Measurements from ENCODE around the gene TGM3.

Gene TGM3, protein sequence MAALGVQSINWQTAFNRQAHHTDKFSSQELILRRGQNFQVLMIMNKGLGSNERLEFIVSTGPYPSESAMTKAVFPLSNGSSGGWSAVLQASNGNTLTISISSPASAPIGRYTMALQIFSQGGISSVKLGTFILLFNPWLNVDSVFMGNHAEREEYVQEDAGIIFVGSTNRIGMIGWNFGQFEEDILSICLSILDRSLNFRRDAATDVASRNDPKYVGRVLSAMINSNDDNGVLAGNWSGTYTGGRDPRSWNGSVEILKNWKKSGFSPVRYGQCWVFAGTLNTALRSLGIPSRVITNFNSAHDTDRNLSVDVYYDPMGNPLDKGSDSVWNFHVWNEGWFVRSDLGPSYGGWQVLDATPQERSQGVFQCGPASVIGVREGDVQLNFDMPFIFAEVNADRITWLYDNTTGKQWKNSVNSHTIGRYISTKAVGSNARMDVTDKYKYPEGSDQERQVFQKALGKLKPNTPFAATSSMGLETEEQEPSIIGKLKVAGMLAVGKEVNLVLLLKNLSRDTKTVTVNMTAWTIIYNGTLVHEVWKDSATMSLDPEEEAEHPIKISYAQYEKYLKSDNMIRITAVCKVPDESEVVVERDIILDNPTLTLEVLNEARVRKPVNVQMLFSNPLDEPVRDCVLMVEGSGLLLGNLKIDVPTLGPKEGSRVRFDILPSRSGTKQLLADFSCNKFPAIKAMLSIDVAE

DNA sequence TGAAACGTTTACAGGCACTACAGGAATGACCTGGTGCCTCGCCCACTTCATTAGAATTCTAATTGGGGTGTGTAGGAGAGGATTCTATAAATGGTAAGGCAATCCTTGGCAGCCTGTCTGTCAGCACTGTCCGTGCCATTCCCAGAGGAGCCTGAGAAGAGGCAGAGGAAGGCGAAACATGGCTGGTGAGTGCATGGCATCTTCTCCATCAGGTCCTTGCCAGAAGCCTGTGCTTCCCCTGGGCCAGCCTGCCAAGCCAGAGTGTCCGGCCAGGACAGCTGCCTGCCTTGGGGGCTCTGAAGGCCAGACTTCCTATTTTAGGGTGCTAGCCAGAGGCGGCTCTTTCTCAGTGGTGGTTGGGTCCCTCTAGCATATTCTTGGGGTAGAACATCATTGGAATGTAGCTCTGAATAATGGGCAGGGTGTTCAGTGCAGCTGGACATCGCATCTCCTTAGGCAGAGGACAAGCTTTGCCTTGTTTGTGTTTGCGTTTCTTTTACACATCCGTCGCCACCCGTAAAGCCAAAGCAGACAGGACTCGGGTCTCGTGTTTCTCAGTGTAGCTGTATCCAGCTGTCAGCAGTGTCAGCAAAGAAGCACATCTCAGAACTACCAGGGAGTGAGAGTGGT lies at the start of gene TGM3:
TGM3 (plus strand) TSS at position 116 of the 630 bp plus-strand sequence; CDS start at position 179, 63 bp downstream.
- TF ChIP-seq, protein P1, sequence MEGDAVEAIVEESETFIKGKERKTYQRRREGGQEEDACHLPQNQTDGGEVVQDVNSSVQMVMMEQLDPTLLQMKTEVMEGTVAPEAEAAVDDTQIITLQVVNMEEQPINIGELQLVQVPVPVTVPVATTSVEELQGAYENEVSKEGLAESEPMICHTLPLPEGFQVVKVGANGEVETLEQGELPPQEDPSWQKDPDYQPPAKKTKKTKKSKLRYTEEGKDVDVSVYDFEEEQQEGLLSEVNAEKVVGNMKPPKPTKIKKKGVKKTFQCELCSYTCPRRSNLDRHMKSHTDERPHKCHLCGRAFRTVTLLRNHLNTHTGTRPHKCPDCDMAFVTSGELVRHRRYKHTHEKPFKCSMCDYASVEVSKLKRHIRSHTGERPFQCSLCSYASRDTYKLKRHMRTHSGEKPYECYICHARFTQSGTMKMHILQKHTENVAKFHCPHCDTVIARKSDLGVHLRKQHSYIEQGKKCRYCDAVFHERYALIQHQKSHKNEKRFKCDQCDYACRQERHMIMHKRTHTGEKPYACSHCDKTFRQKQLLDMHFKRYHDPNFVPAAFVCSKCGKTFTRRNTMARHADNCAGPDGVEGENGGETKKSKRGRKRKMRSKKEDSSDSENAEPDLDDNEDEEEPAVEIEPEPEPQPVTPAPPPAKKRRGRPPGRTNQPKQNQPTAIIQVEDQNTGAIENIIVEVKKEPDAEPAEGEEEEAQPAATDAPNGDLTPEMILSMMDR (IDR thresholded peaks at IDR 0.05; ENCODE audit: borderline replicate concordance, insufficient read depth, low read depth, low read length): no peak
- H3K4me3 ChIP-seq (ENCODE audit: low read depth, low read length): no peak within 1 kb of the TSS

DNA sequence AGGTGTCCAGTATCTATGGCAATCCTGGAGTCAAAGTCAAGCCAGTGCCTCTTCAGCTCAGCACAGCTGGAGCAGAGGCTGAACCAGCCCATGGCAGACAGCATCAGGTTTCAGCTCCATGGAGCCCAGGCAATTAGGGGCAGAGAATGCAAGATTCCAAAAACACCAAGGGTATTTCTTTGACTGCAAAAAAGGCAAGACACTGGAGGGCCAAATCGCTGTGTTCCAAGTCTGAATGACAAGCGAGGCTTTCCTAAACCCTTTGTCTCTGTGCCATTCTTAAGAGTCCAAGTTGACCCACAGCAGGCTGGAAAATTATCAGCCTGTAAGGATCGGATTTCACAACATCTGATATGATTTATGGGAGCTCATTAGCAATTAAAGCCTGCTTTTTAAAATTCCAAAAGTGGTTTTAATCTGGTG lies 49.7 kb upstream of the TGM3 start:
- no peak overlapping the region for H3K4me3 ChIP-seq (ENCODE audit: low read depth, low read length)
- TF ChIP-seq, protein P1 (IDR thresholded peaks at IDR 0.05; ENCODE audit: borderline replicate concordance, insufficient read depth, low read depth, low read length): no peak

DNA sequence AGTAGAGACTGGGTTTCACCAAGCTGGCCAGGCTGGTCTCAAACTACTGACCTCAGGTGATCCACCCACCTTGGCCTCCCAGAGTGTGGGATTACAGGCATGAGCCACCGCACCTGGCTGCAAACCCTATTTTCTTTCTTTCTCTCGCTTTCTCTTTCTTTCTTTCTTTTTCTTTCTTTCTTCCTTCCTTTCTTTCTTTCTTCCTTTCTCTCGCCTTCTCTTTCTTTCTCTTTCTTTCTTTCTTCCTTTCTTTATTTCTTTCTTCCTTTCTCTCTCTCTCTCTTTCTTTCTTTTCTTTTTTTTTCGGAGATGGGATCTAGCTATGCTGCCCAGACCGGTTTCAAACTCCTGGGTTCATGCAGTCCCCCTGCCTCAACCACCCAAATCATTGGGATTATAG lies 47.0 kb upstream of the TGM3 start:
- TF ChIP-seq, protein P1 (IDR thresholded peaks at IDR 0.05; ENCODE audit: borderline replicate concordance, insufficient read depth, low read depth, low read length): no peak

DNA sequence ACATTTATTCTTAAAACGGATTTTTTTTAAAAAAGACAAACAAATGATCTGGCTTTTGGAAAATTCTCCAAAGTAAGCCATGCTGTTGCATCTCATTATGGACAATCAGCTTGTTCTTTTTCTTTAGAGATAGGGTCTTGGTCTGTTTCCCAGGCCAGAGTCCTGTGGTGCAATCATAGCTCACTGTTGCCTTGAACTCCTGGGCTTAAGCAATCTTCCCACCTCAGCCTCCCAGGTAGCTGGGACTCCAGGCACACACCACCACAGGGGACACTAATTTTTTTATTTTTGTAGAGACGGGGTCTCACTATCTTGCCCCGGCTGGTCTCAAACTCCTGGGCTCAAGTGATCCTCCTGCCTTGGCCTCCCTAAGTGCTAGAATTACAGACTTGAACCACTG lies 45.9 kb upstream of the TGM3 start:
- TF ChIP-seq, protein P1 (IDR thresholded peaks at IDR 0.05; ENCODE audit: borderline replicate concordance, insufficient read depth, low read depth, low read length): no peak
- H3K4me3 ChIP-seq (ENCODE audit: low read depth, low read length): no peak overlapping the region

More for the DNA sequence above, 47.0 kb upstream of the TGM3 start:
- H3K4me3 ChIP-seq (ENCODE audit: low read depth, low read length): no peak overlapping the region

DNA sequence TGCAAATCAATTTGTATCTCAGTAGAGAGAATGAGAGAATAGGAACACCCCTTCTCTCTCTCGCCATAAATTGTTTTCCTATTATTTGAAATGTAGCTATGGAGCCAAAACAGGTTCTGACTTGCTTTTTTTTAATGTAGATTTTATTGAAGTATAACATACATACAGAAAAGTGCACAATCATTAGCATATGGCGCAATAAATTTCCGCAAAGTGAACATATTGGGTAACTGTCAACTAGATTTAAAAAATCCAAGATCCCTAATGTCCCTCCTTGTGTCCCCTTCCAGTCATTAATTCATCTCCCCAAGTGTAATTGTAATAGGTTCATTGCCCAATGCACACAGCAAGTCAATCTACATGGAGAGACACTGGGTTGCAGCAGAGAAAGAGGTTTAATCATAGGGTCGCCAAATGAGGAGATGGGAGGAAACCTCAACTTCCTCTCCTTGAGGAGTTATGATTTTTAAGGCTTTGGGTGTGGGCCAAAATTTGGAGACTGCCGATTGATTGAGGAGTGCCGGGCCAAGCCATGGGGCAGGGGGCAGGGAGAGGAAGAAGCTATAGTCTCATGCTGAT lies 43.3 kb upstream of the TGM3 start:
- TF ChIP-seq, protein P1 (IDR thresholded peaks at IDR 0.05; ENCODE audit: borderline replicate concordance, insufficient read depth, low read depth, low read length): no peak
- H3K4me3 ChIP-seq (ENCODE audit: low read depth, low read length): no peak overlapping the region

DNA sequence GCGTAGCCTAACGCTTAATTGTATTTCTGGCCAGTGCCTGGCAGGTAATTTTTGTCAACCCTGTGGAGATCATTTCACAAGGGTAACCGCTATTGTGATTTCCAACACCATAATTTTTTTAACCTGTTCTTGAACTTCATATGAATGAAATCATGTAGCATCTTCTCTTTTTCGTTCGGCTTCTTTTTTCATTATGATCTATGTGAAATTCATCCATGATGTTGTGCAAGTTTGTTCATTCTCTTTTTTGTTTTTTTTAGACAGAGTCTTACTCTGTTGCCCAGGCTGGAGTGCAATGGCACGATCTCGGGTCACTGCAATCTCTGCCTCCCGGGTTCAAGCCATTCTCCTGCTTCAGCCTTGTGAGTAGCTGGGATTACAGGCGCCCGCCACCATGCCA lies 42.5 kb upstream of the TGM3 start:
- H3K4me3 ChIP-seq (ENCODE audit: low read depth, low read length): no peak overlapping the region
- TF ChIP-seq, protein P1 (IDR thresholded peaks at IDR 0.05; ENCODE audit: borderline replicate concordance, insufficient read depth, low read depth, low read length): no peak
